Neuronal stem cell (in vitro differentiated cells): ENCODE results near the gene ASPDH.

Source experiments
- DNase-seq: peaks from one replicate; pipeline ENCODE4 v3.0.0-alpha.2; 2013; ENCODE audit warnings: low spot score
- H2AFZ ChIP-seq: one replicate; pipeline ENCODE4 v1.6.1; 2013; ENCODE audit warnings: mild to moderate bottlenecking, low read length, inconsistent platforms
- H2AK5ac ChIP-seq: 2 replicates; pipeline ENCODE4 v1.6.1; 2013; ENCODE audit warnings: low read depth, mild to moderate bottlenecking, inconsistent platforms, low read length, moderate library complexity, mixed read lengths
- H2BK120ac ChIP-seq: 2 replicates; pipeline ENCODE4 v1.6.1; 2013; ENCODE audit warnings: low read depth, mild to moderate bottlenecking, inconsistent platforms, low read length, moderate library complexity, mixed read lengths
- H2BK12ac ChIP-seq: one replicate; pipeline ENCODE4 v1.6.1; 2013; ENCODE audit warnings: low read length, inconsistent platforms
- H2BK15ac ChIP-seq: 2 replicates; pipeline ENCODE4 v1.6.1; 2013; ENCODE audit warnings: mild to moderate bottlenecking, low read length, inconsistent platforms, mixed read lengths
- H2BK5ac ChIP-seq: one replicate; pipeline ENCODE4 v1.6.1; 2013; ENCODE audit warnings: inconsistent platforms, mild to moderate bottlenecking, low read length, moderate library complexity
- H3K14ac ChIP-seq: one replicate; pipeline ENCODE4 v1.6.1; 2013; ENCODE audit warnings: low read length, inconsistent platforms
- H3K18ac ChIP-seq: 2 replicates; pipeline ENCODE4 v1.6.1; 2013; ENCODE audit warnings: low read length, inconsistent platforms
- H3K23ac ChIP-seq: 2 replicates; pipeline ENCODE4 v1.6.1; 2013; ENCODE audit warnings: low read depth, mild to moderate bottlenecking, mixed read lengths, low read length, inconsistent platforms; ENCODE audit not compliant: poor library complexity
- H3K27ac ChIP-seq: replicated peaks from 3 replicates; pipeline ENCODE4 v1.5.1; 2013; ENCODE audit warnings: low read length, inconsistent platforms
- H3K27me3 ChIP-seq, 3 experiments: 2 replicates each; pipeline ENCODE4 v1.6.1; 2013; ENCODE audit warnings: low read length in 3 of 3, mild to moderate bottlenecking in 2 of 3, inconsistent platforms in 1 of 3, low read depth in 1 of 3, mixed read lengths in 1 of 3, moderate library complexity in 1 of 3; ENCODE audit not compliant: control insufficient read depth in 3 of 3, insufficient read depth in 3 of 3
- H3K36me3 ChIP-seq, 2 donors: replicated peaks in 1 of 2; 2 replicates each; pipeline ENCODE4 v1.6.1; 2013; ENCODE audit warnings: low read length in 2 of 2; ENCODE audit not compliant: control insufficient read depth in 2 of 2, insufficient read depth in 2 of 2
- H3K4ac ChIP-seq: 2 replicates; pipeline ENCODE4 v1.6.1; 2013; ENCODE audit warnings: inconsistent platforms, mild to moderate bottlenecking, low read length, moderate library complexity
- H3K4me1 ChIP-seq, 2 donors: 1 replicate in 1 of 2; 2 replicates in 1 of 2; pipeline ENCODE4 v1.6.1; 2013; ENCODE audit warnings: low read length in 2 of 2, low read depth in 1 of 2; ENCODE audit not compliant: control insufficient read depth in 2 of 2, insufficient read depth in 1 of 2
- H3K4me2 ChIP-seq: one replicate; pipeline ENCODE4 v1.6.1; 2013; ENCODE audit warnings: mild to moderate bottlenecking, low read length, inconsistent platforms; ENCODE audit not compliant: insufficient read depth, poor library complexity, severe bottlenecking
- H3K4me3 ChIP-seq, 2 donors: 2 replicates each; pipeline ENCODE4 v1.5.1; 2013; ENCODE audit warnings: low read length in 2 of 2, mild to moderate bottlenecking in 2 of 2, inconsistent platforms in 1 of 2, moderate library complexity in 1 of 2
- H3K79me1 ChIP-seq: one replicate; pipeline ENCODE4 v1.6.1; 2013; ENCODE audit warnings: low read depth, mild to moderate bottlenecking, inconsistent platforms, low read length, moderate library complexity
- H3K9ac ChIP-seq: one replicate; pipeline ENCODE4 v1.6.1; 2013; ENCODE audit warnings: mild to moderate bottlenecking, low read depth, low read length, inconsistent platforms; ENCODE audit not compliant: poor library complexity
- H3K9me3 ChIP-seq, 2 donors: replicated peaks in 1 of 2; 2 replicates each; pipeline versions ENCODE3 to v1.6.1; 2013; ENCODE audit warnings: low read length in 2 of 2, mild to moderate bottlenecking in 2 of 2, inconsistent platforms in 1 of 2, low read depth in 1 of 2, mixed read lengths in 1 of 2, moderate library complexity in 1 of 2; ENCODE audit not compliant: control insufficient read depth in 2 of 2, insufficient read depth in 1 of 2
- H4K8ac ChIP-seq: one replicate; pipeline ENCODE4 v1.6.1; 2013; ENCODE audit warnings: low read depth, mild to moderate bottlenecking, inconsistent platforms, low read length, moderate library complexity
- H4K91ac ChIP-seq: one replicate; pipeline ENCODE4 v1.6.1; 2013; ENCODE audit warnings: low read length, low read depth, mild to moderate bottlenecking, inconsistent platforms; ENCODE audit not compliant: poor library complexity
- WGBS, 2 donors: extraction: QIAGEN DNeasy Blood & Tissue Kit; methylation state at CpG; one replicate each; pipeline ENCODE4 v1.1.7; 2013; ENCODE audit warnings: missing lambda C conversion rate in 2 of 2, mixed read lengths in 1 of 2; ENCODE audit not compliant: insufficient read length in 2 of 2, insufficient replicate concordance in 1 of 2; ENCODE audit errors: extremely low coverage in 2 of 2; 5-methylcytosine and 5-hydroxymethylcytosine counted together

ASPDH gene

GRCh38 chr19:50486823-50487515 lies 26.7 kb downstream of the ASPDH start:
- no peak overlapping the region for H3K4ac ChIP-seq
- no peak overlapping the region for H4K91ac ChIP-seq
- H3K18ac ChIP-seq = peak overlapping the region; percentile 67
- H2BK120ac ChIP-seq = no peak overlapping the region
- peak overlapping the region; percentile 83 for H2BK5ac ChIP-seq
- peak overlapping the region; percentile 47 for H3K14ac ChIP-seq
- H2BK12ac ChIP-seq = no peak overlapping the region
- H3K4me3 ChIP-seq = no peak overlapping the region
- peaks cover 16 to 27% of the 10 kb centered on the region in 2 donors for H3K9me3 ChIP-seq
- H2AFZ ChIP-seq = no peak overlapping the region
- H3K23ac ChIP-seq = peak overlapping the region; percentile 37
- no CpG with 5 or more reads among the region's 18 CpGs for WGBS, 2 donors
- no peak overlapping the region for H3K9ac ChIP-seq
- no peak overlapping the region for H3K27ac ChIP-seq
- peaks cover 4 to 13% of the 10 kb centered on the region in 2 donors for H3K36me3 ChIP-seq
- H2BK15ac ChIP-seq = no peak overlapping the region
- no peak for DNase-seq
- no peak overlapping the region for H3K4me2 ChIP-seq
- peaks cover 0 to 38% (median 5%) of the 10 kb centered on the region in 3 experiments for H3K27me3 ChIP-seq
- H3K4me1 ChIP-seq = peaks cover 16% of the 10 kb centered on the region in 2 donors
- no peak overlapping the region for H4K8ac ChIP-seq
- no peaks in the 10 kb centered on the region for H3K79me1 ChIP-seq
- peak overlapping the region; percentile 77 for H2AK5ac ChIP-seq

- Histone ChIP-seq H3K4me1 (peaks cover 6 to 10% of the 10 kb centered on the region in 2 donors), H3K9me3 (peaks cover 14 to 22% of the 10 kb centered on the region in 2 donors), H4K8ac (no peak overlapping the region), H2BK15ac (no peak overlapping the region), H2AK5ac (no peak overlapping the region), H3K4me2 (no peak overlapping the region), H3K79me1 (no peaks in the 10 kb centered on the region), H3K27ac (no peak overlapping the region), H3K14ac (no peak overlapping the region), H3K9ac (no peak overlapping the region), H2BK12ac (no peak overlapping the region), H2BK5ac (no peak overlapping the region), H3K4me3 (no peak overlapping the region), H3K23ac (no peak overlapping the region), H3K36me3 (peaks cover 4 to 20% of the 10 kb centered on the region in 2 donors), H3K4ac (no peak overlapping the region), H3K27me3 (peaks cover 0 to 25% (median 0%) of the 10 kb centered on the region in 3 experiments), H2AFZ (no peak overlapping the region), H3K18ac (peak overlapping the region; percentile 38), H4K91ac (no peak overlapping the region), H2BK120ac (no peak overlapping the region)
- no CpG with 5 or more reads among the region's 10 CpGs for WGBS, 2 donors
- DNase-seq = no peak
These were observed 28.3 kb downstream of the ASPDH start for GRCh38 chr19:50485284-50485955.

GRCh38 chr19:50482916-50483315 lies 30.8 kb downstream of the ASPDH start:
- H3K9me3 ChIP-seq = peaks cover 19 to 39% of the 10 kb centered on the region in 2 donors
- no peak overlapping the region for H4K8ac ChIP-seq
- no peak overlapping the region for H3K4me2 ChIP-seq
- DNase-seq = no peak
- no peak overlapping the region for H3K23ac ChIP-seq
- H2AFZ ChIP-seq = no peak overlapping the region
- no peak overlapping the region for H2BK5ac ChIP-seq
- H3K4ac ChIP-seq = no peak overlapping the region
- H3K36me3 ChIP-seq = peaks cover 18 to 39% of the 10 kb centered on the region in 2 donors
- no peak overlapping the region for H3K4me3 ChIP-seq
- H2BK120ac ChIP-seq = no peak overlapping the region
- no peak overlapping the region for H3K9ac ChIP-seq
- no peak overlapping the region for H3K18ac ChIP-seq
- H2AK5ac ChIP-seq = no peak overlapping the region
- no peak overlapping the region for H3K27ac ChIP-seq
- H3K14ac ChIP-seq = no peak overlapping the region
- no peak overlapping the region for H2BK12ac ChIP-seq
- peaks cover 0 to 7% (median 0%) of the 10 kb centered on the region in 3 experiments for H3K27me3 ChIP-seq
- no peak overlapping the region for H4K91ac ChIP-seq
- H3K79me1 ChIP-seq = peaks cover 5% of the 10 kb centered on the region
- H3K4me1 ChIP-seq = no peaks in the 10 kb centered on the region
- no peak overlapping the region for H2BK15ac ChIP-seq
- WGBS, 2 donors = no CpG with 5 or more reads among the region's 10 CpGs

GRCh38 chr19:50482271-50482855 lies 31.4 kb downstream of the ASPDH start:
- Histone ChIP-seq H3K9ac (no peak overlapping the region), H3K18ac (no peak overlapping the region), H3K36me3 (peaks cover 18 to 39% of the 10 kb centered on the region in 2 donors), H2AFZ (no peak overlapping the region), H3K4me2 (no peak overlapping the region), H2AK5ac (no peak overlapping the region), H2BK15ac (no peak overlapping the region), H3K4ac (no peak overlapping the region), H3K27ac (no peak overlapping the region), H3K27me3 (peaks cover 0 to 3% (median 0%) of the 10 kb centered on the region in 3 experiments), H3K4me3 (no peak overlapping the region), H2BK12ac (no peak overlapping the region), H3K4me1 (no peaks in the 10 kb centered on the region), H2BK5ac (no peak overlapping the region), H4K8ac (no peak overlapping the region), H2BK120ac (no peak overlapping the region), H3K23ac (no peak overlapping the region), H3K79me1 (peaks cover 5% of the 10 kb centered on the region), H4K91ac (no peak overlapping the region), H3K9me3 (peaks cover 19 to 43% of the 10 kb centered on the region in 2 donors), H3K14ac (no peak overlapping the region)
- DNase-seq = no peak
- WGBS, 2 donors = no CpG with 5 or more reads among the region's 16 CpGs
